HG03060 (cell line): Measurements from ENCODE around the gene SCART1.
"Not testable (repeated sequence)": the region's sequence is repeated elsewhere in the genome, so short reads cannot be mapped to it uniquely, and the experiment has no call there.

Experiments used
- ATAC-seq: cut with Tn5 transposase; IDR thresholded peaks from one replicate; pipeline ENCODE4 v1.9.1; 2021; ENCODE audit warnings: low read depth, moderate number of reproducible peaks; ENCODE audit not compliant: unreplicated experiment

The SCART1 gene

GRCh38 chr10:133431888-133432613 lies 21.7 kb upstream of the SCART1 start:
- not testable (repeated sequence) for ATAC-seq

- ATAC-seq: not testable (repeated sequence)
Observed at GRCh38 chr10:133432789-133433188, 21.0 kb upstream of the SCART1 start.

GRCh38 chr10:133438711-133439273 lies 15.0 kb upstream of the SCART1 start:
- ATAC-seq: no peak

GRCh38 chr10:133439517-133440461 lies 14.0 kb upstream of the SCART1 start:
- ATAC-seq: no peak

- ATAC-seq: no peak
Observed at GRCh38 chr10:133440633-133441285, 13.0 kb upstream of the SCART1 start.

GRCh38 chr10:133441356-133441755 lies 12.4 kb upstream of the SCART1 start:
- ATAC-seq: not testable (repeated sequence)

GRCh38 chr10:133441780-133442179 lies 12.0 kb upstream of the SCART1 start:
- no peak for ATAC-seq

- no peak for ATAC-seq
Observed at GRCh38 chr10:133442191-133442966, 11.4 kb upstream of the SCART1 start.

- no peak for ATAC-seq
Observed at GRCh38 chr10:133442967-133443924, 10.5 kb upstream of the SCART1 start.

- ATAC-seq: no peak
Observed at GRCh38 chr10:133444342-133445267, 9.1 kb upstream of the SCART1 start.

- ATAC-seq: no peak
Observed at GRCh38 chr10:133445268-133445732, 8.4 kb upstream of the SCART1 start.

GRCh38 chr10:133445751-133446708 lies 7.7 kb upstream of the SCART1 start:
- ATAC-seq: no peak

- no peak for ATAC-seq
Observed at GRCh38 chr10:133446979-133447378, 6.8 kb upstream of the SCART1 start.

- ATAC-seq: no peak
Observed at GRCh38 chr10:133448120-133448519, 5.6 kb upstream of the SCART1 start.

- no peak for ATAC-seq
Observed at GRCh38 chr10:133451346-133451745, 2.4 kb upstream of the SCART1 start.

GRCh38 chr10:133452453-133452852 lies 1.3 kb upstream of the SCART1 start:
- no peak for ATAC-seq
